Stomach (tissue), 9 donors: Measurements from ENCODE around the gene CLASP2. TPM values are rescaled to one million over a fixed set of nuclear protein-coding genes. Genes with fewer than 3 reads are reported as not detected.

Source experiments
- DNase-seq, 2 donors: peaks; one replicate each; pipeline versions ENCODE4 v3.0.0 to v3.0.0-alpha.2; 2013 to 2019
- H3K27ac ChIP-seq, 5 donors: fragments of 200-600 bp in 4 of 5; sonication (generic) in 4 of 5; one replicate each; pipeline ENCODE4 v1.5.1; 2013 to 2019; ENCODE audit warnings: mild to moderate bottlenecking in 1 of 5, moderate library complexity in 1 of 5
- H3K27me3 ChIP-seq, 3 donors: fragments of 200-600 bp; sonication (generic); one replicate each; pipeline ENCODE4 v1.5.1; 2017 to 2019; ENCODE audit warnings: mixed run types in 1 of 3
- H3K36me3 ChIP-seq, 4 donors: fragments of 200-600 bp; sonication (generic); 1 replicate in 3 of 4; 2 replicates in 1 of 4; pipeline ENCODE4 v1.5.1; 2016 to 2019
- H3K4me1 ChIP-seq, 4 donors: fragments of 200-600 bp; sonication (generic); one replicate each; pipeline ENCODE4 v1.5.1; 2016 to 2019
- H3K4me3 ChIP-seq, 4 donors: fragments of 200-600 bp; sonication (generic) in 3 of 4; one replicate each; pipeline ENCODE4 v1.5.1; 2016 to 2019; ENCODE audit warnings: mild to moderate bottlenecking in 1 of 4
- H3K9me3 ChIP-seq, 4 donors: fragments of 200-600 bp; sonication (generic); one replicate each; pipeline ENCODE4 v1.5.1; 2016 to 2019
- EP300 ChIP-seq: sonication (generic); formaldehyde crosslinking; IDR thresholded peaks from one replicate; pipeline ENCODE4 v1.6.1; 2017; ENCODE audit warnings: antibody characterized with exemption
- POLR2A ChIP-seq, 4 donors: fragments of 450-650 bp; IDR thresholded peaks; one replicate each; pipeline ENCODE4 v1.6.1; 2016; ENCODE audit warnings: antibody characterized with exemption in 4 of 4, control low read depth in 2 of 4, mild to moderate bottlenecking in 1 of 4, moderate library complexity in 1 of 4
- POLR2AphosphoS5 ChIP-seq, 3 donors: sonication (generic); formaldehyde crosslinking; IDR thresholded peaks; one replicate each; pipeline ENCODE4 v1.6.1; 2016; ENCODE audit warnings: antibody characterized with exemption in 3 of 3
- WGBS, 5 donors: extraction: QIAGEN DNeasy Blood & Tissue Kit in 3 of 5; methylation state at CpG; one replicate each; pipeline versions ENCODE4 v1.1.5 to v1.1.7; 2013 to 2018; 5-methylcytosine and 5-hydroxymethylcytosine counted together
- intact Hi-C: fragments of 100-400 bp; cut with DNase I; formaldehyde crosslinking; loops from one replicate; pipeline ENCODE4 v1.15.1; 2023; ENCODE audit warnings: low total_unique reads
- polyA plus RNA-seq, 3 donors: library from polyadenylated mRNA; stranded (reverse); fragments of 200-250 nt; gene quantifications; one replicate each; pipeline ENCODE4 v1.2.3, GENCODE V29; 2013
- total RNA-seq, 5 donors: library from RNA; depleted of rRNA; stranded (reverse); fragments of >200 nt; gene quantifications; one replicate each; pipeline versions ENCODE4 v1.1.0 to v1.2.3, GENCODE V29; 2014 to 2016
- TF ChIP-seq, protein P1 (sequence below), 7 experiments: fragments of 450-650 bp in 4 of 7; fragments of 200-600 bp in 3 of 7; sonication (generic) in 3 of 7; IDR thresholded peaks; one replicate each; pipeline ENCODE4 v1.5.1; 2016 to 2019; ENCODE audit warnings: antibody characterized with exemption in 7 of 7, control low read depth in 2 of 7, mild to moderate bottlenecking in 1 of 7
- donor health status: healthy with polysubstance abuse.
- donor health status: Bipolar disorder and iron deficiency.
- donor health status: healthy.

CLASP2 gene
- total and polyA plus RNA-seq, 8 donors, result 6.3 to 136 (median 44.1) TPM

DNA sequence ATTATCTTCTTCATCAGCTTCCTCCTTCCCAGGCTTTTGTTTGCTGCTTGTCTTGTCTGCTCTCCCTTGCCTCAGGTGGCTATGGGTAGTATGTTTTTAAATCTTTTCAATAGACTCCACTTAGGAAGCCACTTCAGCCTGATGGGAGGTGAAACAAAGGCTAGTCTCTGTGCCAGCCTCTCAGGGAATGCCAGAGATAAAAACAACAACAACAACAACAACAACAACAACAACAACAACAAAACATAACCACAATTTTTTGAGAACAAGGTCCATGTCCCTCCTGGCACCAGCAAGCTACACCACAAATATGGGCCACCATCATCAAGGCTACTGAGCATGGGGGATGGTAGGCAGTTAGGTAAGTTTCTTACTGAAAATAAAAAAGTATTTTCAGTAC is 213.0 kb downstream of the CLASP2 start:
- Histone ChIP-seq H3K4me3 (no peak overlapping the region), H3K9me3 (no peaks in the 10 kb centered on the region), H3K36me3 (peaks cover 6 to 90% (median 72%) of the 10 kb centered on the region in 4 donors), H3K27ac (no peak overlapping the region), H3K4me1 (no peaks in the 10 kb centered on the region), H3K27me3 (no peaks in the 10 kb centered on the region)
- intact Hi-C loops, result no loop called here
- no peak for DNase-seq
- no peak for TF ChIP-seq POLR2AphosphoS5 (IDR thresholded peaks at IDR 0.05)
- TF ChIP-seq POLR2A (IDR thresholded peaks at IDR 0.05), result no peak
- no peak for TF ChIP-seq EP300
- TF ChIP-seq, protein P1, sequence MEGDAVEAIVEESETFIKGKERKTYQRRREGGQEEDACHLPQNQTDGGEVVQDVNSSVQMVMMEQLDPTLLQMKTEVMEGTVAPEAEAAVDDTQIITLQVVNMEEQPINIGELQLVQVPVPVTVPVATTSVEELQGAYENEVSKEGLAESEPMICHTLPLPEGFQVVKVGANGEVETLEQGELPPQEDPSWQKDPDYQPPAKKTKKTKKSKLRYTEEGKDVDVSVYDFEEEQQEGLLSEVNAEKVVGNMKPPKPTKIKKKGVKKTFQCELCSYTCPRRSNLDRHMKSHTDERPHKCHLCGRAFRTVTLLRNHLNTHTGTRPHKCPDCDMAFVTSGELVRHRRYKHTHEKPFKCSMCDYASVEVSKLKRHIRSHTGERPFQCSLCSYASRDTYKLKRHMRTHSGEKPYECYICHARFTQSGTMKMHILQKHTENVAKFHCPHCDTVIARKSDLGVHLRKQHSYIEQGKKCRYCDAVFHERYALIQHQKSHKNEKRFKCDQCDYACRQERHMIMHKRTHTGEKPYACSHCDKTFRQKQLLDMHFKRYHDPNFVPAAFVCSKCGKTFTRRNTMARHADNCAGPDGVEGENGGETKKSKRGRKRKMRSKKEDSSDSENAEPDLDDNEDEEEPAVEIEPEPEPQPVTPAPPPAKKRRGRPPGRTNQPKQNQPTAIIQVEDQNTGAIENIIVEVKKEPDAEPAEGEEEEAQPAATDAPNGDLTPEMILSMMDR (IDR thresholded peaks at IDR 0.05), result no peak

DNA sequence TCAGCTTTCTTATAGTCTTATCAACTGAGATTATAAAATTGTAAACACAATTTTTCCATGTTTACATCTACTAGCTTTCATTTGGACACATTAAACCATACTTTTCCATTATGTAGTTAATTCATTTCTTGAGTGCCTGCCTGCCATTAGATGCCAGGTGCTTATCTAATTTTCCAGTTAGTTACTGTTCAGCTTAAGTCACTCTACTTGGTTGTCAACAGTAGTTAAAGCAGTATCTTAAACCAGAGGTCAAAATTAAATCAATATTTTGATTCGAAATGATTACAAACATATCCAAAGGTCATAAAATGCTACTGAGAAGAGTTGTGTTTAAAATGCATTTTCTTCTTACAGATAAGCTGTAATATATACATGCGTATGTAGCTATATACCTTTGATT is 221.6 kb downstream of the CLASP2 start:
- Histone ChIP-seq H3K9me3 (peaks cover 0 to 2% (median 0%) of the 10 kb centered on the region in 4 donors), H3K27me3 (no peaks in the 10 kb centered on the region), H3K27ac (no peak overlapping the region), H3K4me1 (peaks cover 0 to 10% (median 0%) of the 10 kb centered on the region in 4 donors), H3K4me3 (no peak overlapping the region), H3K36me3 (peaks cover 2 to 38% (median 37%) of the 10 kb centered on the region in 4 donors)
- TF ChIP-seq POLR2AphosphoS5 (IDR thresholded peaks at IDR 0.05), result no peak
- TF ChIP-seq POLR2A (IDR thresholded peaks at IDR 0.05), result no peak
- no peak for TF ChIP-seq EP300
- TF ChIP-seq, protein P1 (IDR thresholded peaks at IDR 0.05), result no peak
- 24 to 55% (median 34%) methylated on average over 2 of the region's 2 CpGs for WGBS, 5 donors
- intact Hi-C loops, result no loop called here
- DNase-seq, result peak in 1 of 2 donors; percentile 5

DNA sequence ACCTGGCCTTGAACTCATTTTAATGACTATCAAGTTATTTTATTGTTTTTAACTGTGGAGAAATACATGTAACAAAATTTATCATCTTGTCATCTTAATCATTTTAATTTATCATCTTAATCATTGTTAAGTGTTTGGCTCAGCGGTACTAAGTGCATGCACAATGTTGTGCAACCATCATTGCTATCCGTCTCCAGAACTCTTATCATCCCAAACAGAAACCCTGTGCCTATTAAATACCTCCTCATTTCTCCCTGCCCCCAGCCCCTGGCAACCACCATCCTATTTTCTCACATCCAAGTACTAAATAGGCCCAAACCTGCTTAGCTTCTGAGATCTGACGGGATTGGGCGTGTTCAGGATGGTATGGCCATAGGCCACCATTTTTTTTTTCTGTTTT is 226.3 kb downstream of the CLASP2 start:
- Histone ChIP-seq H3K27ac (no peak overlapping the region), H3K4me3 (no peak overlapping the region), H3K9me3 (no peaks in the 10 kb centered on the region), H3K36me3 (no peaks in the 10 kb centered on the region), H3K4me1 (peaks cover 0 to 8% (median 0%) of the 10 kb centered on the region in 4 donors), H3K27me3 (no peaks in the 10 kb centered on the region)
- intact Hi-C loops, result no loop called here
- no peak for DNase-seq
- TF ChIP-seq, protein P1 (IDR thresholded peaks at IDR 0.05), result no peak
- 82 to 96% (median 88%) methylated on average over 4 of the region's 4 CpGs for WGBS, 5 donors

DNA sequence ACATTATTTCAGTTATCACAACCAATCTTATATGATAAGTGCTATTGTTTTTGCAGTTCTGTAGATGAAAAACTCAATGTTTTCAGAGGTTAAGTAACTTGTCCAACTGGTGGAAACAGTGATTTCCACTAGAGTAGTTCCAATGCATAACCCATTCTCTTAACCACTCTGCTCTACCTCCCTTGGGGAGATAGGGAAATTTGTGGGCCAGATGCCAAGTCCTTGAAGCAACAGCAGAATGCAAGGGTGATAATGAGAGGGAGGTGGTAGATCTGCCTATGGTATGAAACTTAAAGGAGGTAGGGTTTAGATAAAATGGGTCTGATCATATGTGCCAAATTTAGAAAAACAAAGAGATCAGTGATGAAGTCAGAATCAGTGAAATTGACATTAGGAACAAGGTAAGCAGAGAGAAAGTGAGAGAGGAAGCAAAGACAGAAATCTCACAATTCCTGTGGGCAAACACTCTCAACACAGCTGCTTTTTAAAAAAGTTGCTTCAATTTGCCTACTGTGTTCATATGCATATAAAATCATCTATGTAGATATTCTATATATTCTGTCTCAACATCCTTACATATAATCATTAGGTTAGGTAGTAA is 227.3 kb downstream of the CLASP2 start:
- intact Hi-C loops, result no loop called here
- DNase-seq, result peak; percentile 52
- H3K36me3 ChIP-seq, result no peaks in the 10 kb centered on the region

More for the DNA sequence above, 227.3 kb downstream of the CLASP2 start:
- Histone ChIP-seq H3K4me3 (no peak overlapping the region), H3K27me3 (no peaks in the 10 kb centered on the region), H3K4me1 (no peaks in the 10 kb centered on the region), H3K27ac (no peak overlapping the region), H3K9me3 (no peaks in the 10 kb centered on the region)
- TF ChIP-seq POLR2A (IDR thresholded peaks at IDR 0.05) (no peak), EP300 (no peak), POLR2AphosphoS5 (IDR thresholded peaks at IDR 0.05) (no peak)
- TF ChIP-seq, protein P1 (IDR thresholded peaks at IDR 0.05), result no peak
